Raji (cell line): ENCODE measurements around the gene WDR82.

ENCODE experiments used
- POLR2A ChIP-seq: IDR thresholded peaks from 2 replicates; pipeline ENCODE4 v1.6.1; 2011; ENCODE audit warnings: low read depth, low read length, control low read depth; ENCODE audit not compliant: insufficient read depth

WDR82 gene

GRCh38 chr3:52221563-52222318, 56.7 kb downstream of the WDR82 start:
- no peak for TF ChIP-seq POLR2A

GRCh38 chr3:52221141-52221562, 57.3 kb downstream of the WDR82 start:
- no peak for TF ChIP-seq POLR2A

DNA sequence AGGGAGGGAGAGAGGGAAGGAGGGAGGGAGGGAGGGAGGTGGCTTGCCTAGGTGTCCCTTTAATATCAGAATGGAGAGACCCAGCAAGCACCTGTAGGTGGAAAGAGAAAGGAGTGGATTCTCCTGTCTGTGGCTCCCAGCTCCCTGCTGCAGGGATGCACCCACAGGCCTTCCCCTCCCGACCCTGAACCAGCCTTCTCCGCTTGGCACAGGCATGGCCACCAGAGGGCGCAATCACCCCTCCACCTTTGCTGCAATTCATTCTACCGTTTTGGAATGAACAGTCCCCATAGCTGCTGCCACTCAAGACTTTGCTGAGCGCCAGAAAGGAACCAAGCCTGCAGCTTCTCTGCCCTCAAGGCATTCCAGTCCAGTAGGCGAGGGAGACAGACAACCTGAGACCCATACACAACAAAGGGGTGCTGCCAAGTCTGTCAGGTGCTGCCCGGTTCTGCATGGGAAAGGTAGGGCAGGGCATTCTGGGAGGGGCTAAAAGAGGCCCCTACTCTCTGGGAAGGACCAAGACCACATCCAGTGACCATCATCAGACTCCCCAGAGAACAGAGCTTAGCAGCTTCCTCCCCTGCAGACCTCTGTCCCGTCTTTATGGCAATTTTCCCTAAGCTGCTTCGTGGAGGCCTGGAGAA, 57.9 kb downstream of the WDR82 start:
- TF ChIP-seq POLR2A: 0 out of 2 replicates have a peak, but pooled peaks have one; percentile 26

- TF ChIP-seq POLR2A: no peak
Measured at GRCh38 chr3:52218937-52219650, 59.4 kb downstream of the WDR82 start.

DNA sequence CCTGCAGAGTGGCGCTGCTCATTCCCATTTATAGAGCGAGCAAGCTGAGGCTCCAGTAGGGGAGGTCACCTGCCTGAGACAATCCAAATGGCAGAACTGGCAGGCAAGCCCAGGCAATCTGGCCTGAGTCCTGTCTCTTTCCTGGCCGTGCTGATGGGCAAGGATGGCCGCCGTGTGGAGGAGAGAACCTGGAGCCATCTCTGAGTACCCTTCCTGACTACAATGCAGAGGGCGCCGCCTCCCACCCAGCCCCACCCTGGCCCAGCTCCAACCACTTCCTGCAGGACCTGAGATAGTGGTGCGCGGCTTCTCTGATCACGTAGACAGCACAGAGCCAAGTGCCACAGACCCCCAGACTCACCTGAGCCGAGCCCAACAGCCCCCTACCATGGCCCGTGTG, 60.0 kb downstream of the WDR82 start:
- no peak for TF ChIP-seq POLR2A

DNA sequence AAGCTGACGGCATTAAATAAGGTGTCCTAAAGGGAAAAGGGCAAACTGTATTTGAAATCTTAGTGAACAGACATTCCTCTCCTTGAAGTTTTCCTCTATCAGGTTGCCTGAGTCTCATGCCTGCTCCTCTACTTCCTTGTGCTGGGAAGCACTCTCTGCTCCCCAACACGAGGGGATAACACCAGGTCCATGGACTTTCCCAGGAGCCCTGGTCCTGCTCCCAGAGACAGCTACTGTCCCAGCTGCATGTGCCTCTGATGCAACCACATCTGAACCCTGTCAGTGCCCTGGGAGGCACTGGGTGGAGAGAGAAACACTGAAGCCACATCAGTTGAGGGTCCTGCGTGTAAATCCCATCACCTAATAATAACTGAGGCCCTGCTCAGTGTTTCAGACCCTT, 60.4 kb downstream of the WDR82 start:
- TF ChIP-seq POLR2A: no peak

DNA sequence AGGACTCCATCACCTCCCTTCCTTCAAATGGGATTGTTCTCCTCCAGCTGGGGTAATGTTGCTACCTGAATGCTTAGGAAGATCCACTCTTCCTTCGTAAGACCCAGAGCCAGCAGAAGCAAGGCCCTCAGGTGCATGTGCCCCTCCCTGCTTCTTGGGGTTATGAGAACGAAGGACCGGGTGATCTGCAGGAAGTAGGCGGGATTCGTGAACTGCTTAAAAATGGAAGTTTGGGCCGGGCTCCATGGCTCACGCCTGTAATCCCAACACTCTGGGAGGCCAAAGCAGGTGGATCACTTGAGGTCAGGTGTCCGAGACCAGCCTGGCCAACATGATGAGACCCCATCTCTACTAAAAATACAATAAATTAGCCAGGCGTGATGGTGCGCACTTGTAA, 61.0 kb downstream of the WDR82 start:
- TF ChIP-seq POLR2A: no peak

- peak; percentile 34; the same call in 1 of the 2 replicates for TF ChIP-seq POLR2A
Measured at GRCh38 chr3:52216585-52217408, 61.7 kb downstream of the WDR82 start.

GRCh38 chr3:52215351-52215750, 63.1 kb downstream of the WDR82 start:
- TF ChIP-seq POLR2A: no peak

DNA sequence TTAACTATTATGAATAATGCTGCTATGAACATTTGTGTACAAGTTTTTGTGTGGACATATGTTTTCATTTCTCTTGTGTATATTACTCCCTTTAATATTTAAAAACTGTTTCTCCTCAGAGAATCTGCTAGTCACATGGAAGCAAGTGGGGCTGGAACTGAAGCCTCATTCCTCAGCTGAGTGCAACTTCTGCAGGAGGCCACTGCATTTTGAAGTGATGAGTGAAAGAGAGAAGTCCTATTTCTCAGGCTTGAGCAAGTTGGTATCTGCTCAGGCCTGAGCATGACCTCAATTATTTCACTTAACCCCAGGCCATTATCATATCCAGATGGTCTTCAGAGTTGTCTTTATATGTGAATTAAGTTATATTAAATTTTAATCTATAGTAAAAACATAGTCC, 64.5 kb downstream of the WDR82 start:
- no peak for TF ChIP-seq POLR2A

- no peak for TF ChIP-seq POLR2A
Measured at GRCh38 chr3:52213005-52213404, 65.4 kb downstream of the WDR82 start.

DNA sequence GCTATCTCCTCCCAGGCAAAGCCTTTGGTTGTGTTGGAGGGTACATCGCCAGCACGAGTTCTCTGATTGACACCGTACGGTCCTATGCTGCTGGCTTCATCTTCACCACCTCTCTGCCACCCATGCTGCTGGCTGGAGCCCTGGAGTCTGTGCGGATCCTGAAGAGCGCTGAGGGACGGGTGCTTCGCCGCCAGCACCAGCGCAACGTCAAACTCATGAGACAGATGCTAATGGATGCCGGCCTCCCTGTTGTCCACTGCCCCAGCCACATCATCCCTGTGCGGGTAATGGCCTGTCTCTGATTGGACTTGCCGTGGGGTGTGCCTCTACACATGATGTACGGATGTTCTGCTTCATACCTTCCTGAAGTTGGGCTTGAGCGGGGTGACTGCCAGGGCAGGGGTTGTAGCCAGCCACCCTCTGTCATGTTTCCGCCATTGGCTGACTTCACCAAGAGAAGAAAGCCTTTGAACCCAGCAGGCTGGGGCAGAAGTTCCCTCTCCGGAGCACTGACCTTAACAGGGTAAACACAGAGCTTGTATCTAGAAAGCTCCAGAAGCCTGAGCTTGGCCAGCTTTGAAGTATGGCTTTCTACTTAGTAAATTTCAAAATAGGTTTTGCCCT, 67.1 kb downstream of the WDR82 start:
- TF ChIP-seq POLR2A: no peak

DNA sequence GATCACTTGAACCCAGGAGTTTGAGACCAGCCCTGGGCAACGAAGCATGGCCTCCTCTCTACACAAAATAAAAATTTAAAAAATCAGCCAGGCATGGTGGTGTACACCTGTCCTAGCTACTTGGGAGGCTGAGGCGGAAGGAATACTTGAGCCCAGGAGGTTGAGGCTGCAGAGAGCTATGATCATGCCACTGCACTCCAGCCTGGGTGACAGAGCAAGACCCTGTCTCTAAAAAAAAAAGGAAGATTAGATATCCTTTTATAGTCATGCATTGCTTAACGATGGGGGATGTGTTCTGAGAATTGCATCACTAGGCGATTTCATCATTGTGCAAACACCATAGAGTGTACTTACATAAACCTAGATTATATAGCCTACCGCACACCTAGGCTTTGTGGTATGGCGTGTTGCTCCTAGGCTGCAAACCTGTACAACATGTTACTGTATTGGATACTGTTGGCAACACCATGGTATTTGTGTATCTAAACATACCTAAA, 67.9 kb downstream of the WDR82 start:
- no peak for TF ChIP-seq POLR2A

GRCh38 chr3:52210037-52210436, 68.4 kb downstream of the WDR82 start:
- TF ChIP-seq POLR2A: no peak
